Measurements from ENCODE around the gene GOLIM4. TPM values are rescaled to one million over a fixed set of nuclear protein-coding genes. Genes with fewer than 3 reads are reported as not detected.

GOLIM4 gene
- total RNA-seq, 1 experiment from 2014 or later, result 35.4 TPM

DNA sequence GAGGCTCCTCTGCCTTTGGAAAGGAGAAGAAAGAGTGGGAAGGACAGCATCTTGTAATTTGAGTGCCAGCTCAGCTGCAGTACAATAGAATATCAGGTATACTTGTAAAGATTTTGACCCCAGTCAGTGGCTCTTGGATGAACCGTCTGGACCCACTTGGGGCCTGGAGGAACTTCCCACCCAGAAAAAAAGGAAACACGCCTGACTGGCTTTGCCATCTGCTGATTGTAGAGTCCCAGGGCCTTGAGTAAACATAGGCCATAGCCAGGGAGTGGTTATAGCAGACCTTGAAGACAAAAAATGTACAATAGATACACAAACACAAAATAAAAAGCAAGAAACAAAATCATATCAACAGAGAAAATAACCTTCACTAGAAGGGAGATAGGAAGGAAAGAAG is 112.1 kb downstream of the GOLIM4 start:
- no peaks in the 10 kb centered on the region for H3K4me1 ChIP-seq (ENCODE audit: control insufficient read depth, insufficient read depth, low read length)
- in situ Hi-C loops (cut with HindIII; ENCODE audit: low pct_unique_long_range_greater_than_20kb, low sequenced_read_pairs), result no loop called here
- no peak overlapping the region for H3K4me3 ChIP-seq (ENCODE audit: low read depth in 2 of 2, low read length in 2 of 2)
- DNase-seq (ENCODE audit: low read depth, low spot score) (no peak), ATAC-seq (no peak)
- no peaks in the 10 kb centered on the region for H3K27me3 ChIP-seq (ENCODE audit: control insufficient read depth, insufficient read depth, low read length)
- TF ChIP-seq, protein P1, sequence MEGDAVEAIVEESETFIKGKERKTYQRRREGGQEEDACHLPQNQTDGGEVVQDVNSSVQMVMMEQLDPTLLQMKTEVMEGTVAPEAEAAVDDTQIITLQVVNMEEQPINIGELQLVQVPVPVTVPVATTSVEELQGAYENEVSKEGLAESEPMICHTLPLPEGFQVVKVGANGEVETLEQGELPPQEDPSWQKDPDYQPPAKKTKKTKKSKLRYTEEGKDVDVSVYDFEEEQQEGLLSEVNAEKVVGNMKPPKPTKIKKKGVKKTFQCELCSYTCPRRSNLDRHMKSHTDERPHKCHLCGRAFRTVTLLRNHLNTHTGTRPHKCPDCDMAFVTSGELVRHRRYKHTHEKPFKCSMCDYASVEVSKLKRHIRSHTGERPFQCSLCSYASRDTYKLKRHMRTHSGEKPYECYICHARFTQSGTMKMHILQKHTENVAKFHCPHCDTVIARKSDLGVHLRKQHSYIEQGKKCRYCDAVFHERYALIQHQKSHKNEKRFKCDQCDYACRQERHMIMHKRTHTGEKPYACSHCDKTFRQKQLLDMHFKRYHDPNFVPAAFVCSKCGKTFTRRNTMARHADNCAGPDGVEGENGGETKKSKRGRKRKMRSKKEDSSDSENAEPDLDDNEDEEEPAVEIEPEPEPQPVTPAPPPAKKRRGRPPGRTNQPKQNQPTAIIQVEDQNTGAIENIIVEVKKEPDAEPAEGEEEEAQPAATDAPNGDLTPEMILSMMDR (IDR thresholded peaks at IDR 0.05), result no peak
- TF ChIP-seq SIN3A (IDR thresholded peaks at IDR 0.05; ENCODE audit: borderline replicate concordance, insufficient read depth, low read depth, low read length), result no peak
- no peak for TF ChIP-seq POLR2AphosphoS5 (IDR thresholded peaks at IDR 0.05; ENCODE audit: low read depth, low read length)
- no peak for TF ChIP-seq TCF7L2 (IDR thresholded peaks at IDR 0.05; ENCODE audit: low read depth, low read length)
- TF ChIP-seq, protein P2, sequence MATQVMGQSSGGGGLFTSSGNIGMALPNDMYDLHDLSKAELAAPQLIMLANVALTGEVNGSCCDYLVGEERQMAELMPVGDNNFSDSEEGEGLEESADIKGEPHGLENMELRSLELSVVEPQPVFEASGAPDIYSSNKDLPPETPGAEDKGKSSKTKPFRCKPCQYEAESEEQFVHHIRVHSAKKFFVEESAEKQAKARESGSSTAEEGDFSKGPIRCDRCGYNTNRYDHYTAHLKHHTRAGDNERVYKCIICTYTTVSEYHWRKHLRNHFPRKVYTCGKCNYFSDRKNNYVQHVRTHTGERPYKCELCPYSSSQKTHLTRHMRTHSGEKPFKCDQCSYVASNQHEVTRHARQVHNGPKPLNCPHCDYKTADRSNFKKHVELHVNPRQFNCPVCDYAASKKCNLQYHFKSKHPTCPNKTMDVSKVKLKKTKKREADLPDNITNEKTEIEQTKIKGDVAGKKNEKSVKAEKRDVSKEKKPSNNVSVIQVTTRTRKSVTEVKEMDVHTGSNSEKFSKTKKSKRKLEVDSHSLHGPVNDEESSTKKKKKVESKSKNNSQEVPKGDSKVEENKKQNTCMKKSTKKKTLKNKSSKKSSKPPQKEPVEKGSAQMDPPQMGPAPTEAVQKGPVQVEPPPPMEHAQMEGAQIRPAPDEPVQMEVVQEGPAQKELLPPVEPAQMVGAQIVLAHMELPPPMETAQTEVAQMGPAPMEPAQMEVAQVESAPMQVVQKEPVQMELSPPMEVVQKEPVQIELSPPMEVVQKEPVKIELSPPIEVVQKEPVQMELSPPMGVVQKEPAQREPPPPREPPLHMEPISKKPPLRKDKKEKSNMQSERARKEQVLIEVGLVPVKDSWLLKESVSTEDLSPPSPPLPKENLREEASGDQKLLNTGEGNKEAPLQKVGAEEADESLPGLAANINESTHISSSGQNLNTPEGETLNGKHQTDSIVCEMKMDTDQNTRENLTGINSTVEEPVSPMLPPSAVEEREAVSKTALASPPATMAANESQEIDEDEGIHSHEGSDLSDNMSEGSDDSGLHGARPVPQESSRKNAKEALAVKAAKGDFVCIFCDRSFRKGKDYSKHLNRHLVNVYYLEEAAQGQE (IDR thresholded peaks at IDR 0.05; ENCODE audit: insufficient read depth in 1 of 2, low read depth in 2 of 2, low read length in 1 of 2), result no peak
- POLR2A ChIA-PET, result no interaction called here
- BruUV-seq (replicated peaks), result no TSS peak
- CTCF ChIA-PET, result no interaction called here
- H3K9me3 ChIP-seq (ENCODE audit: control insufficient read depth, insufficient read depth, low read depth, low read length), result no peaks in the 10 kb centered on the region
- no peak overlapping the region for H3K27ac ChIP-seq (ENCODE audit: low read length)
- no peaks in the 10 kb centered on the region for H3K36me3 ChIP-seq (ENCODE audit: control insufficient read depth, insufficient read depth, low read length)
- intact Hi-C loops (cut with micrococcal nuclease; ENCODE audit: unreplicated experiment), result no loop called here

DNA sequence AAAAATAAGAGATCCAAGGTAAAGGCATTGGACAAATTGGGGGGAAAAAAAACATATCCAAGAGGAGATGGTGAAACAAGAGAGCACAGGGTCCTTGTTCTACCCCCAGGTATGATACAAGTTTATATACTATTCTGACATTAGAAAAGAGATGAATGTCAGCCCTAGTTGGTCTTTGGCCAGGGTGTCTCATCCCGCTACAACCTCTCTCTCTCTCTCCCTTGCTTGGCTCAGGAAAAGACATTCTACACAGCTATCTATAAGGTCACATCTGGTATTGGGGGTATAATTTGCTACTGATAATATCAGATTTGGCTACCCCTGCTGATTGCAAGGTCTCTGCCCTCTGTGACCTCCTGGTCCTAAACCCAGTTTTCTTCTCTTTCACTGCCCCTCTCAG is 117.2 kb downstream of the GOLIM4 start:
- in situ Hi-C loops (cut with HindIII; ENCODE audit: low pct_unique_long_range_greater_than_20kb, low sequenced_read_pairs), result no loop called here
- ATAC-seq (no peak), DNase-seq (ENCODE audit: low read depth, low spot score) (no peak)
- ChIA-PET CTCF (no interaction called here), POLR2A (no interaction called here)
- Histone ChIP-seq H3K36me3 (ENCODE audit: control insufficient read depth, insufficient read depth, low read length) (no peaks in the 10 kb centered on the region), H3K27me3 (ENCODE audit: control insufficient read depth, insufficient read depth, low read length) (no peaks in the 10 kb centered on the region), H3K27ac (ENCODE audit: low read length) (no peak overlapping the region), H3K4me3 (ENCODE audit: low read depth in 2 of 2, low read length in 2 of 2) (no peak overlapping the region), H3K9me3 (ENCODE audit: control insufficient read depth, insufficient read depth, low read depth, low read length) (no peaks in the 10 kb centered on the region), H3K4me1 (ENCODE audit: control insufficient read depth, insufficient read depth, low read length) (no peaks in the 10 kb centered on the region)
- TF ChIP-seq TCF7L2 (IDR thresholded peaks at IDR 0.05; ENCODE audit: low read depth, low read length) (no peak), SIN3A (IDR thresholded peaks at IDR 0.05; ENCODE audit: borderline replicate concordance, insufficient read depth, low read depth, low read length) (no peak), POLR2AphosphoS5 (IDR thresholded peaks at IDR 0.05; ENCODE audit: low read depth, low read length) (no peak)
- TF ChIP-seq, protein P1 (IDR thresholded peaks at IDR 0.05), result no peak
- TF ChIP-seq, protein P2 (IDR thresholded peaks at IDR 0.05; ENCODE audit: insufficient read depth in 1 of 2, low read depth in 2 of 2, low read length in 1 of 2), result no peak
- intact Hi-C loops (cut with micrococcal nuclease; ENCODE audit: unreplicated experiment), result no loop called here
- BruUV-seq (replicated peaks), result no TSS peak

Measured in Panc1 (cell line).